Kidney tubule cell (primary cell): ENCODE results near the gene TMEM267.
"Not testable (repeated sequence)": the region's sequence is repeated elsewhere in the genome, so short reads cannot be mapped to it uniquely, and the experiment has no call there.

Experiments
- DNase-seq: peaks from one replicate; pipeline ENCODE4 v3.0.0-alpha.2; 2018; ENCODE audit warnings: low spot score

TMEM267 gene, protein sequence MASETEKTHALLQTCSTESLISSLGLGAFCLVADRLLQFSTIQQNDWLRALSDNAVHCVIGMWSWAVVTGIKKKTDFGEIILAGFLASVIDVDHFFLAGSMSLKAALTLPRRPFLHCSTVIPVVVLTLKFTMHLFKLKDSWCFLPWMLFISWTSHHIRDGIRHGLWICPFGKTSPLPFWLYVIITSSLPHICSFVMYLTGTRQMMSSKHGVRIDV

DNA sequence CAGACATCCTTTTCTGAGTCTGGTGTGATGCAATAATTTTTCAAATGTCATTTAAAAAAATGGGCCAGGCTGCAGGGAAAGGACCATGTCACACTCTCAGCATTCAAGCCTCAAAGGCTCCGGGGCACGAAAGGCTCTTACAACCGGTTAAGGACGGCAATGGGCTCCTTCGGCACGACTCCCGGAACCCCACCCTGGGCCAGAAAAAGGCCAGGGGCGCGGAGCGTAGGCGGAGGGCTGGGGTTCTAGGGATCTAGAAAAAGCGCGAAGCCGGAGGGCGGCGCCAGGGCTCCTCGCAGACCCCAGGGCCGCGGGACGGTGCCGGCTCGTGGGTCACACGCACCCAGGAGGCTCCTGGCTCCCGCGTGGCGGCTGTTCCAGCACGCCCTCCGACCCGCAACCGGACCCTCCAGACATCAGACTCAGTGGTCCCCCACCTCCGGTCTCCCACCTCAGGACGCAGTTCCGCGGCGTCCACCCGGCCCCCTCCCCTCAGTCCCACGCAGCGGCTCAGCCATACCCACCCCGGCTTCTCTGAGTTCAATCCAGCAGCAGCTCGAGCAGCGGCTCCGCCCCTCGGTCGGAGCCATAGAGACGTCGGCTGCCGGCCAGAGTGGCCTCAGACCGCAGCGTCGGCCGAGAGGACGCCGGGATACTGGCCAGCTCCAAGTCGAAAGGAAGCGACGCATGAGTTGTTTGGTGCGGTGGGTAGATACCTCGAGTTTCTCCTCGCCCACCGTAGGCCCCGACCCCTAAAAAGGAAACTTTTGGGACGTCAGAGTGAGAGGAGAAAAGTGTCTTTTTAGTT lies at the start of gene TMEM267:
Gene TMEM267 (minus strand): TSS at position 568 of the 808 bp plus-strand sequence. CDS start 29,896 bp downstream, outside the sequence.
- peak; percentile 94 for DNase-seq

DNA sequence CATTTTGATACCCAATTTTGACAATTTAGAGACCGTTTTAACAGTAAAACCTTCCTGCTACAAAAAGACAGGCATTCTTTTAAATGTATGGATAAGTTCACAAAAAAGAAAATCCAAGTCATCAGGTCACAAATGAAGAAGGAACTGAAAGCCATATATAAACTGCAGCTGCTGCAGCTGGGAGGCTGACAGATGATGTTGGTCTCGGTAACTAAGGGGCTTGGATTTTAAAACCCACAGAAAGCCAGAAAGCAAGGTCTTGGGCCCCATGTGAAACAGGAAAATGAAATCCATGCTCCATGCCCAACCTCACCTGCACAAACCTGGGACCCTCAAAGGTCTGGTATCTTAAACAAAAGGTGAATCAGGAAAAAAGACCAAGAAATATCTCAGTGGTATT lies 47.0 kb upstream of the TMEM267 start:
- DNase-seq: no peak

DNA sequence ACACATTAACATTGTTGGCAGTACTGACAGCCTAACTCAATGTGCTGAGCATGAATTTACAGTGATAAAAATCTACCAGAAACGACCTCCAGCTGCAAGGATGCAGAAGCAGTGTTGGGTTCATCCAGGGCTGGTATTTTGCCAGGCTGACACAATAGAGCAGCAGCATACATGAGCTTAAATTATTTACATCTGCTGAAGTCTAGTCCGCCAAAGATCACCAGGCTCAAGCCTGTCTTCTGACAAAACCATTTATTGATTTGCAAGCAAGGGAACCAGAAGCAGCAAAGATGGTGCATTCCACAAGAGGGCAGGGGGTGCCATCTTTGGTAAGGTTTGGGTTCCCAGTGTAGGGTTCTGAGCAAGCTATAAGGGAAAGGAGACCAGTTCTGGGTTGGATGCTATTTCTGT lies 40.0 kb upstream of the TMEM267 start:
- DNase-seq: no peak

DNA sequence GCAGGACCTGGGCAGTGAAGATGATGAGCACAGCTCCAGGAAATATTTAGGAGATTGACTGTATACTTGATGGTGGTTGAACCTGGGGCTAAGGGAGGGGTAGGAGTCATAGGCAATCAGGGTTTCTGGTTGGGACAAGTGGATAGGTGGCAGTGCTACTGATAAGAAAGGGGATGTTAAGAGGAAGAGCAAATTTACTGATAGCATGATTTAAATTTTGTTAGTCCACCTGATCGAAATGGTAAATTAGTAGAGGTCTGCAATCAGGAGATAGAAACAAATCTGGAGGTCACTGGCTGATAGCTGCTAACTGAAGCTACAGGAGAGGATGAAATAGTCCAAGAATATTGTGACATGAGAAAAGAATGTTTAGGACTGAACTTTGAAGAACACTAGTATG lies 37.0 kb upstream of the TMEM267 start:
- no peak for DNase-seq

DNA sequence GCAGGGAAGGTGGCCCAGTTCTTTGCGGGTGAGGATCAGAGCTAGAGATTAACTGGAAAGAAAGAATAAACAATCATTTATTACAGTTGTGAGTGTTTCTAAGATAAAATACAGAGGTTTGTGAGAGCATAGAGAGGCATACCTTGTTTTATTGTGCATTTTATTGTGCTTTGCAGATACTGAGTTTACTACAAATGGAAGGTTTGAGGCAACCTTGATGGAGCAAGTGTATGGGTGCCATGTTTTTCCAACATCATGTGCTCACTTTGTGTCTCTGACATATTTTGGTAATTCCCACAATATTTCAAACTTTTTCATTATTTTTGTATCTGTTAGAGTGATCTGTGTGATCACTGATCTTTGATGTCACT lies 32.0 kb upstream of the TMEM267 start:
- DNase-seq: no peak

DNA sequence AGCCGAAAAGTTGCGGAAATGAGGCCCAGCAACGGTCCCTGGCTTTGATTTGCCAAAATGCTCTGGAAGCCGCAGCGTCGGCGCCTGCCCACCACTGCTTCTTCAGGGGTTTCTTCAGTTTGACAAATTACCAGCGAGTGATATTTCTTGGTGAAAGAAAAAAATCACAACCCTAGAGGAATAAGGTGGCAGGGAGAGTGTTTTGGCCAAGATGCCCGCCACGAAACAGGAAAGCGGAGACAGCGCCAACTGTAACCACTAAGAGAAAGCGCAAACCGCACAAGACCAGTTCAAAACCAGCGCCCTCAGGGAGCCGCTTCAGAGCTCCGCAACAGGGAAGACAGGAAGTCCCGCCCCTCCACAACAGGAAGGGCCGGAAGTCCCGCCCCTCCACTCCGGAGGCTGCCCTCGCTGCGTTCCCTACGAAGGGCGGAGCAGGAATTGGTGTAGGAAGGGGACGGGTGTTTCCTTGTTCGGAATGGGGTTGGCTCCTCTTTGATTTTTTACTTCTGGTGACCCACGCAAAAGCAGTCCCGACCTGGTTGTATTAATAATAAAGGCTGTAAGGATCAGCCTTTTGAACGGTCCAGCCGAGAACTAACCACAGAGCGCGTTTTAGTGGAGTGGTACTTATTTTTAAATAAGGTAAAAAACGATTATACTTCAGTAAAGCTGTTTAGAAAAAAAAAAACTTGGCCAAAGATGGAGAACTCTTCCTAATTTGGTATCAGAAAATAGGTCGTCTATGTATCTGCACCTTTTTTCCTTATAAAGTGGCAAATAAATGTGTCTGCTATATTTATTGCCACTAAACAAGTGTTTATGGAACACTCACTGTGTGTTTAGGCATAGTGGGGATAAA lies 31.4 kb upstream of the TMEM267 start, which contains the start of gene C5orf34:
Gene C5orf34 (minus strand): TSS at position 333 of the 862 bp plus-strand sequence. CDS start 5,809 bp downstream, outside the sequence.
- peak; percentile 97 for DNase-seq

DNA sequence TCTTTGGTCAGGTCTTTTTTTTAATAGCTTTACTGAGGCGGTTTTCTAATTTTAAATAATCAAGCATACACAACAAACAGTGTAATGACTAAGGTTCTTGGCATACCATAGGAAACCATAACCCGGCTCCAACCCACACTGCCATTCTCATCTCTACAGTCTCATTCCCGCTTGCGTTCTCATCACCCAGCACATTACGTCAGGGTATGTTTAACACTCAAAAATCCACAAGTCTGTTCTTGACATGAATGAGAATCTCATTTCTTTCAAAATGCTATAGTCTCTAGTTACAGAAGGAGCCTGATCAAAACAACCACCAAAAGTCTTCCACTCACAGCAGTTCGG lies 30.8 kb upstream of the TMEM267 start:
- DNase-seq: peak; percentile 68

DNA sequence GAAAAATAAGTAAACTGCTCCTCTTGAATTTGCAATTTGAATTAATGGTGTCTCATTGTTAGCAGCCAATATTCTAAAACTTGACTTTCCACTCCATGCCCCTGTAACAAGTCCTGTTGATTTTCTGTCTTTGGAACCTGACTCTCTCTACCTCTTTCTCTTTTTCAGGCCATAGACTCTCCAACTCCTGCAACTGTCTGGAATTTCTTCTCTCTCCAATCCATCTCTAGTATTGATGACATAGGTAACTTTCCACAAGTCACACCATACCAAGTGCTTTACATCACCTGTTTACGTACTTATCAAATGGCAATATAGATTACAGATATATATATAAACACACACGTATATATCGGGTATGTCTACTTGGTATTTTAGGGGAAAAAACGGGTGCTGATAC lies 30.4 kb upstream of the TMEM267 start:
- DNase-seq: peak; percentile 2

DNA sequence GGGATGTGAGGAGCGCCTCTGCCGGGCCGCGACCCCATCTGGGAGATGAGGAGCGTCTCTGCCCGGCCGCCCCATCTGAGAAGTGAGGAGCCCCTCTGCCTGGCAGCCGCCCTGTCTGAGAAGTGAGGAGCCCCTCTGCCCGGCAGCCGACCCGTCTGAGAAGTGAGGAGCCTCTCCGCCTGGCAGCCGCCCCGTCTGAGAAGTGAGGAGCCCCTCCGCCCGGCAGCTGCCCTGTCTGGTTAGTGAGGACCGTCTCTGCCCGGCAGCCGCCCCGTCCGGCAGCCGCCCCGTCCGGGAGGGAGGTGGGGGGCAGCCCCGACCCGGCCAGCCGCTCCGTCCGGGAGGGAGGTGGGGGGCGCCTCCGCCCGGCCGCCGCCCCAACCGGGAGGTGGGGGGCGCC lies 27.4 kb upstream of the TMEM267 start:
- DNase-seq: not testable (repeated sequence)

DNA sequence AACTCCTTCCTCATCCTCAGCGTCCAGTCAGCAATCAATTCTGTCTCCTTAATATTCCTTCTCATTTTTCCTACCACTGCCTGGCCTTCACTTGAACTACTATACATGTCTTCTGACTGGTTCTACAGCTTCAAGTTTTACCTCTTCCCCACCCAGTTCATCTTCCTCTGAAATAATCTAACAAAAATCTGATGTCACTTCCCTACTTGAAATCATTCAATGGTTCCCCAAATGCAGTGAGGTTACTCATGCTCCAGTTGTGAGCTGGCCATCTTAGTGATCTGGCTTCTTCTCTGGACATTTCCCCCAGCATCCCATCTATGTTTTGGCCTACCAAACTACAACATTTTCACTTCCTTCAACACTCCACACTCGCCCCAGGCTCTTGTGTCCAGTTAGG lies 14.9 kb upstream of the TMEM267 start:
- DNase-seq: no peak

DNA sequence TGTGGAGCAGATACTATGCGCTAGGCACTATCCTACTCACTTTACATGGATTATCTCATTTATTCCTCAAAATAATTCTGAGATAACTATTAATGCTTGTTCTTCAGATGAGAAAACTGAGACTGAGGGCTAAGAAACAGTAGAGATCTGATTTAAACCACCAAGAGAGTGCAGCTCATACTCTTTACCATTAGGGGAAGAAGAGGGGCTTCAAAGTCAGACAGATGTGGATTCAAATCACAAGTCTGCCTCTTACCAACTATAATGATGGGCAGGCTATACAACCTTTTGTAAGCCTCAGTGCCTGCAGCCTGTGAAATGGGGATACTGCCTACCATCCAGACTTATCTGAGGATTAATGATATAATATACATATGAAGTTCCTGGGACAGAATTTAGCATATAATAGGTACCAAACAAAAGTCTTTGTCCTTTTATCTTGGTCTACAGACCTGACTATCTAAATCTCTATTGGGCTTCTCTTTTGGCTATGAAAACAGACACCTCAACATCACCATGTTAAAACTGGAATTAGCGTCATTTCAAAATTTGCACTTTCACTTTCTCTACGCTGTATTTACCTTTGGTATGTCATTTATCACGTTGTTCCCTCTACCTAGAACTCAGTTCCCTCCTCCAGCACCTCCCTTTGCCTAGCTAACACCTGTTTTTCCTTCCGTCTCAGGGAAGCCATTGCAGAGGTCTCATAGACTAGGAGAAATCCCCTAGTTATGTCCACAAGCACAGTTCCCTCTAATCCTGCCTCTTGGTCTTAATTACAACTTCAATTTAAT lies 13.8 kb upstream of the TMEM267 start:
- DNase-seq: no peak

DNA sequence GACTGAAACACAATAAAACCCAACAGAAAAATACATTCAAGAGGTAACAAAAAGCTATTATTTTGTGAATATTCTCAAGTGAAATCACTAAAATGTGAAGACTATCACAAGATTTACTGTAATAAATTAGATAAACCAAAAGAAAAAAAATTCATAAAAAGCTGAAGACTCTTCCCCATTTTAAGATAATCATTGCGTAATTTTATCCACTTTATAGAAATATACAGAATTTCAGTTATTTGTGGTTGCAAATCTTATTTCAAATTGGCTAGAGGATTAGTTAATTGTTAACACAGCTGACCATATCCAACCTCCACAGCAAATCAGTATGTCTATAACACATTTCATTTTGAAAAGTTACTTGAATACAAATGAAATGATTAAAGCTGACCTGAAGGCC lies 7.7 kb upstream of the TMEM267 start:
- no peak for DNase-seq

DNA sequence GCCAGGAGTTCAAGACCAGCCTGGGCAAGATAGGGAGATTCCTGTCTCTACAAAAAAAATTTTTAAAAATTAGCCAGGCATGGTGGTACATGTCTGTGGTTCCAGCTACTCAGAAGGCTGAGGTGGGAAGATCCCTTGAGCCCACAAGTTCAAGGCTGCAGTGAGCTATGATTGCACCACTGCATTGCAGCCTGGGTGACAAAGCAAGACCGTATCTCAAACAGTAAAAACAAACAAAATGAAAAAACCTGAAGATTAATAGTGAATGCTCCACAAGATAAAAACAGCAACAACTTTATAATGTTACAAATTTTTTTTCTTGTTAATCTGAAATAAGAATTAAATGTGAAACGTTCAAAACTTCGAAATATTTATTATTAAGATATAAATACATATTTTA lies 2.7 kb upstream of the TMEM267 start:
- no peak for DNase-seq

DNA sequence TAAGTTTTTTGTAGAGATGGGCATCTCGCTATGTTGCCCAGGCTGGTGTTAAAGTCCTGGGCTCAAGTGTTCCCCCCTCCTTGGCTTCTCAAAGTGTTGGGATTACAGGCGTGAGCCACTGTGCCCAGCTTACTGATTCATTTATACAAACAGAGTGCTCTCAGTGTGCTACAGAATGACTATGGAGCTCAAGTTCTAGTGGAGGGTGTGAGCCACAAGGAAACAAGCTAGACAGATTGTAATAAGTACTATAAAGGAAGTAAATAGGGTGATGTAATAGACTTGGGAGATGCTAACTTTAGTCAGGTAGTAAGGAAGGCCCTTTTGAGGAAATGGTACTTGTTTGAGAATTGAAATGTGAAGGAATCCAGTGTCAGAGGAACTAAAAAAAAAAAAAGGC lies 1.7 kb upstream of the TMEM267 start:
- DNase-seq: peak; percentile 79

DNA sequence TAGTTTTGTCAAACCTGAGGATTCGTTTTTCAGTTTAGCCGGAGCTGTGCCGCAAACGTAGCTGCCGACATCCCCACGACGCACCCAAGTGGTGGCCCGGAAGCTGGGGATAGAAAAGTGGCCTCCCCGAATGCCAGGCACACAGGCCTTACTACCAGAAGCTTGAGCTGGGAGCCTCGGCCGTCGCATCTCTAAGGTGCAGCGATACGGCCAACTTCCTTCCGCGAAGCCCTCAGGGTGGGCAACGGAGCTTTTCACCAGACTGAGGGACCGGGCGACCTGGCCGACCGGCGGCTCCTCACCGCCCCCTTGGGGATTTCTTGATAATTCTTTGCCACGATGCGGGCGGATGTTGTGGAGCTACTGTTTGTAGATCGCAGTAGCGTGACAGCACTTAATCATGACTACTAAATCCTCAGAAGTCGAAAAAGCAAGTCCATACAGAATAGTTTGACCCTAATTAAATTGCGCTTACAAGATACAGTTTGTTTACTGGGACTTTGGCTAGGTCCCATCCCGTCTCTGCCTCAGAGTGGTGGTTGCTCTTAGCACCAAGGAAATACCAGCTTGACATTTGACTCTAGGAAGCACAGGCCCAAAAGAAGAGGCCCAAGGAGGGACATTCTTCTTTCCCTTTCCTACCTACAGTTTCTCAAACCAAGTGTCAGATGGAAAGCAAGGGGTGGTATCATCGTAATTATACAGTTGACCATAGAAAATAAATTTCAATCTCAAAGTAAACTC lies 613 bp upstream of the TMEM267 start:
- peak; percentile 90 for DNase-seq

DNA sequence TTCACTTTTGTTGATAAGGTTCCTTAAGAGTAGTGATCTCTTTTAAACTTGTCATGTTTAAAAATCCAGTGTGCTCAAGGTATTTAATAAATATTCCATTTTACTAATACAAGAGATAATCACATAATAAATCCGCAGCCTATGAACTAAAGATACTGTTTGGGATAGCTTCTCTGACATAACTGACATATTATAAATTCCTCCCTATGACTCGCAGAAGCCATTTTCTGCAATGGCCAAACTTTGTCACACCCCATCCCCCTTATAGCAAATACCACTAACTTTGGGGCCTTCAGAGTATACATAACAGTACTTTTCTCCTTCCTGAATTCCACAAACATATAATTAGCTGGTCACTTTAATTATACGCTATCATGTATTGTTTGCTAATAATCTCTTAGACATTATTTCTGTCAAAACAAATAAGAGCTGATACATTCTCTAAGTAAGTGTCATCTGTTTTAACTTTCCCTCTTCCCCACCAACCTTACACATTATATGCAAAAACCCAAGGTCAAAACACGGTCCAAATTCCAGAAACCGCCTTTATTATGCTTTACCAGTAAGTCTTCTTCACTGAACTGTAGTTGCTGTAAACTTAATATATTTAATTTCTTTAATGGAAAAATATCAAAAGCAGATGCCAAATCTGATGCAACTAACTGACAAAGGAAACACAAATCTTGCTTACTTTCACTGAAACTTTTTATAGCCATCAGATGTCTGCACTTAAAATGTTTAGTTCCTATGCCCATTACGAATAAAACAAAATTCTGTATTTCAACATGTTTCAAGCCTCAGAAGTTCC lies 971 bp downstream of the TMEM267 start:
- peak; percentile 59 for DNase-seq

DNA sequence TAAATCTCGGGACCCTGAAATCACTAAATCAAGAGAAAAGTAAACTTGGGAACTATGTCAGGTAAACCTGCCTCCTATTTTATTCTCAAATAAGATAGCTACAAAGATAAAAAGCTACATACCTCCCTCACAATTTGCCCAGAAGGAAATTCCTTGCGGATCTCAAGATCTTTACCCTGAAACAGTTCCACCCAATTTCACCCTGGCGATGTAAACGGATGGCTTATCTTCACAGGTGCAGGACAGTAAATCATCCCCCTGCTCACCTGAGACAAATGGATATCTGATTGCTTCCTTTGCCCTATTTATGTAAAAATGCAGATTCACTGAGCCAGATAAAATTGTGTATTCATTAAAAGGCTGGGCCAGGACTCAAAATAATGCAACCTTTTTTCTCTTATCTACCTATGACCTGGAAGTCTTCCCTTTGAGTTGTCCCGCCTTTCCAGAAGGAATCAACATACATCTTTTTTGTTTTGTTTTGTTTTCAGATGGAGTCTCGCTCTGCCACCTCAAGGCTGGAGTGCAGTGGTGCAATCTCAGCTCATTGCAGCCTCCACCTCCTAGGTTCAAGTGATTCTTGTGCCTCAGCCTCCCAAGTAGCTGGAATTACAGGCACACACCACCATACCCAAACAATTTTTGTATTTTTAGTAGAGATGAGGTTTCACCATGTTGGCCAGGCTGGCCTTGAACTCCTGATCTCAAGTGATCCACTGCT lies 13.8 kb downstream of the TMEM267 start:
- no peak for DNase-seq

DNA sequence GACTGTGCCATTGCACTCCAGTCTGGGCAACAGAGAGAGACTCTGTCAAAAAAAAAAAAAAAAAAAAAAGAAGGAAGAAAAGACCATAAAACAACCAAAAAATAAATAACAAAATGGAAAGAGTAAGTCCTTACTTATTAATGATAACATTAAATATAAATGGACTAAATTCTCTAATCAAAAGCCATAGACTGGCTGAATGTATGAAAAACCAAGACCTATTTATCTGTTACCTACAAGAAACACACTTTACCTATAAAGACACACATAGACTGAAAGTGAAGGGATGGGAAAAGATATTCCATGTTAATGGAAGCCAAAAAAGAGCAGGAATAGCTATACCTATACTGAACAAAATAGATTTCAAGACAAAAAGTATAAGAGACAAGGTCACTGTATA lies 16.6 kb downstream of the TMEM267 start:
- DNase-seq: no peak

DNA sequence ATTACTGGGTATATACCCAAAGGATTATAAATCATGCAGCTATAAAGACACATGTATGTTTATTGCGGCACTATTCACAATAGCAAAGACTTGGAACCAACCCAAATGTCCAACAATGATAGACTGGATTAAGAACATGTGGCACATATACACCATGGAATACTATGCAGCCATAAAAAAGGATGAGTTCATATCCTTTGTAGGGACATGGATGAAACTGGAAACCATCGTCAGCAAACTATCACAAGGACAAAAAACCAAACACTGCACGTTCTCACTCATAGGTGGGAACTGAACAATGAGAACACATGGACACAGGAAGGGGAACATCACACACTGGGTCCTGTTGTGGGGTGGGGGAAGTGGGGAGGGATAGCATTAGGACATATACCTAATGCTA lies 18.2 kb downstream of the TMEM267 start:
- not testable (repeated sequence) for DNase-seq

DNA sequence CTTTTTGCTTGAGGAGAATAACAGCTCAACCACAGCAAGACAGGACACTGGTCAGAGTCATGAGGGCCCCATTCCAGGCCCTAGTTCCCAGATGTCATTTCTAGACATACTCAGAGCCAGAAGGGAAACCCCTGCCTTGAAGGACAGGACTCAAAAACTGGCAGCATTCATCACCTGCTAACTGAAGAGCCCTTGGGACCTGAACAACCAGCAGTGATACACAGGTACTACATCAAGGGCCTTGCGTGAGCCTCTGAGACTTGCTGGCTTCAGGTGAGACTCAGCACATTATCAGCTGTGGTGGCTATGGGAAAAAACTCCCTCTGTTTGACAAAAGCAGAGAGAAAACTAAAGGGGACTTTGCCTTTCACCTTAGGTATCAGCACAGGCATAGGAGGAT lies 22.6 kb downstream of the TMEM267 start:
- no peak for DNase-seq
